GM21447 (cell line): Measurements from ENCODE around the gene LSM10.

ENCODE experiments used
- ATAC-seq: cut with Tn5 transposase; IDR thresholded peaks from one replicate; pipeline ENCODE4 v1.9.1; 2021; ENCODE audit not compliant: unreplicated experiment

LSM10 gene

GRCh38 chr1:36385410-36386264 lies 12.1 kb downstream of the LSM10 start, which contains the start of gene STK40:
Gene STK40, minus strand, starts transcription at chr1:36385924. Its CDS starts 24,592 bp downstream, at chr1:36361332.
- ATAC-seq = peak; percentile 80

- no peak for ATAC-seq
Observed at GRCh38 chr1:36384542-36385409, 12.9 kb downstream of the LSM10 start.

- ATAC-seq = no peak
Observed at GRCh38 chr1:36383240-36383639, 14.5 kb downstream of the LSM10 start.

GRCh38 chr1:36382669-36383068 lies 15.0 kb downstream of the LSM10 start:
- no peak for ATAC-seq

GRCh38 chr1:36382231-36382630 lies 15.5 kb downstream of the LSM10 start:
- no peak for ATAC-seq

- no peak for ATAC-seq
Observed at GRCh38 chr1:36381405-36381804, 16.3 kb downstream of the LSM10 start.

- ATAC-seq = no peak
Observed at GRCh38 chr1:36380782-36381181, 16.9 kb downstream of the LSM10 start.

- ATAC-seq = no peak
Observed at GRCh38 chr1:36380143-36380619, 17.5 kb downstream of the LSM10 start.

- no peak for ATAC-seq
Observed at GRCh38 chr1:36377791-36378492, 19.8 kb downstream of the LSM10 start.

GRCh38 chr1:36372617-36373016 lies 25.1 kb downstream of the LSM10 start:
- ATAC-seq = no peak

- ATAC-seq = no peak
Observed at GRCh38 chr1:36369061-36369861, 28.4 kb downstream of the LSM10 start.

GRCh38 chr1:36367798-36368197 lies 29.9 kb downstream of the LSM10 start:
- ATAC-seq = no peak

GRCh38 chr1:36367066-36367465 lies 30.6 kb downstream of the LSM10 start:
- ATAC-seq = no peak

- ATAC-seq = no peak
Observed at GRCh38 chr1:36366091-36366661, 31.5 kb downstream of the LSM10 start.

GRCh38 chr1:36365381-36365780 lies 32.3 kb downstream of the LSM10 start:
- ATAC-seq = no peak

- ATAC-seq = no peak
Observed at GRCh38 chr1:36359911-36360550, 37.7 kb downstream of the LSM10 start.

GRCh38 chr1:36359383-36359782 lies 38.3 kb downstream of the LSM10 start:
- ATAC-seq = no peak

- ATAC-seq = no peak
Observed at GRCh38 chr1:36358514-36359084, 39.1 kb downstream of the LSM10 start.

GRCh38 chr1:36355811-36356210 lies 41.9 kb downstream of the LSM10 start:
- no peak for ATAC-seq
